ENCODE data around the gene EID3. TPM values are rescaled to one million over a fixed set of nuclear protein-coding genes. Genes with fewer than 3 reads are reported as not detected.

EID3 gene
- total and polyA plus RNA-seq, 9 of the 15 experiments (the other 6 are each of a cell fraction or from before 2014, with no cell fraction given) = 0.07 to 3.5 (median 0.42) TPM

DNA sequence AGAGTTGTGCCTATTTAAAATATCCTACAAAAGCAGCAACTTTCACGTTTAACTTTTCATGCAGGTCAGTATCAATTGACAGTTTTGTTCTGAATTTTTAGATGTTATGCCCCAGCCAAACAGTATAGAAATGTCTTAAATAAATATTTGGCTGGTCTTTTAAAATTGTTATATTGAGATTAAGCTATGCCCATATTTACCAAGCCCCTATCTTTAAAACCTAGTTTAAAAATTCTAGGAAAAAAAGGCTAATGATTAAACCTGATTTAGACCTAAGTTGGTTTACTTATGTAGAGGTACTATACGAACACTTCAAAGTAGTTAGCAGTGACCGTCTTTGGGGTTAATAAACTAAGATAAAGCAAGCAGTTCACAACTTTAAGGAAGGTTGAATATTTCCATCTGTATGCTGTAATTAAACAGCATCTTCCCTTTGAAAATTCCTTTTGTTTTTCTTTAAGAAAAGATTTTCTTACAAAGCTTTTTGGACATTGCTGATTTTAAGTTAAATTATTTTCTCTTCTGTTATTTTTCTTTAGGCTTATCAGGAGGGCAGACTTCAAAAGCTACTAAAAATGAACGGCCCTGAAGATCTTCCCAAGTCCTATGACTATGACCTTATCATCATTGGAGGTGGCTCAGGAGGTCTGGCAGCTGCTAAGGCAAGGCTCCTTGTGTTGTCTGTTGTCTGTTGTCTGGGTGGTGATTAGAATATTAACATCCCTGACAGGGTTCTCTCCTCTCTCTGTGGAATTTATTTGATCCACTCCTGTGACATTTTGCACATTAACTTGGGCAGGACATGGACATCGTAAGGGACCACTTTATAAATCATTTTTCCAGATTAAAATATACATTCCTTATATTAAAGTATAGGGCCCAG is 7.5 kb downstream of the EID3 start:
- H2AFZ ChIP-seq (ENCODE audit: low read depth, low read length) = no peak overlapping the region
- intact Hi-C loops (cut with micrococcal nuclease) (no loop called here), in situ Hi-C loops (cut with MboI) (no loop called here)
- H3K4me1 ChIP-seq (replicated peaks in 1 of 2; ENCODE audit: control insufficient read depth in 2 of 2, insufficient read depth in 2 of 2, low read length in 2 of 2) = peaks cover 0 to 3% of the 10 kb centered on the region in 2 experiments; a peak in 2 of 5 replicates
- H3K36me3 ChIP-seq (ENCODE audit: control insufficient read depth, insufficient read depth, low read length) = peaks cover 89% of the 10 kb centered on the region
- ChIA-PET POLR2A (interaction anchor here (0.6 to 1.0 kb wide), 4 partner anchors 10 to 23 kb away, joined by 3 to 4 read pairs (median 3); no protein-coding TSS in a partner anchor), CTCF (ENCODE audit: low intra/inter-chr PET ratio) (no interaction called here)
- DNase-seq (ENCODE audit: extremely low read depth in 1 of 4, low spot score in 3 of 4) (no peak), ATAC-seq (no peak), FAIRE-seq (peak; percentile 6)
- H3K4me3 ChIP-seq = no peak overlapping the region
- no peaks in the 10 kb centered on the region for H3K9me1 ChIP-seq (ENCODE audit: control insufficient read depth, insufficient read depth, low read length)
- H3K27ac ChIP-seq (ENCODE audit: extremely low read depth, low read depth, low read length) = no peak overlapping the region
- H4K20me1 ChIP-seq (replicated peaks; ENCODE audit: control insufficient read depth, insufficient read depth, low read length) = peaks cover 15% of the 10 kb centered on the region
- no TSS peak for BruUV-seq (replicated peaks)
- no peaks in the 10 kb centered on the region for H3K27me3 ChIP-seq (ENCODE audit: control insufficient read depth in 2 of 2, insufficient read depth in 2 of 2, low read length in 2 of 2)
- H3K9ac ChIP-seq (ENCODE audit: insufficient read depth in 1 of 2, low read depth in 2 of 2, low read length in 2 of 2) = no peak overlapping the region
- H3K9me3 ChIP-seq (replicated peaks; ENCODE audit: control insufficient read depth, insufficient read depth, low read depth, low read length) = no peaks in the 10 kb centered on the region
- H3K79me2 ChIP-seq (ENCODE audit: control insufficient read depth, insufficient read depth, low read length) = peaks cover 71% of the 10 kb centered on the region
- no peak overlapping the region for H3K4me2 ChIP-seq (ENCODE audit: insufficient read depth, low read length)
- WGBS (ENCODE audit: insufficient coverage, low coverage, missing lambda C conversion rate) = 75% methylated on average over 5 of the region's 5 CpGs
- no peak for TF ChIP-seq FOSL1 (tag; conservative IDR thresholded peaks at IDR 0.05)
- TF ChIP-seq ZNF124 (CRISPR knock-in tag; IDR thresholded peaks at IDR 0.05) = no peak
- no peak for TF ChIP-seq PHF21A (IDR thresholded peaks at IDR 0.05; ENCODE audit: borderline replicate concordance, low read depth)
- TF ChIP-seq NUFIP1 (IDR thresholded peaks at IDR 0.05; ENCODE audit: partially characterized antibody) = no peak
- TF ChIP-seq, protein P1, sequence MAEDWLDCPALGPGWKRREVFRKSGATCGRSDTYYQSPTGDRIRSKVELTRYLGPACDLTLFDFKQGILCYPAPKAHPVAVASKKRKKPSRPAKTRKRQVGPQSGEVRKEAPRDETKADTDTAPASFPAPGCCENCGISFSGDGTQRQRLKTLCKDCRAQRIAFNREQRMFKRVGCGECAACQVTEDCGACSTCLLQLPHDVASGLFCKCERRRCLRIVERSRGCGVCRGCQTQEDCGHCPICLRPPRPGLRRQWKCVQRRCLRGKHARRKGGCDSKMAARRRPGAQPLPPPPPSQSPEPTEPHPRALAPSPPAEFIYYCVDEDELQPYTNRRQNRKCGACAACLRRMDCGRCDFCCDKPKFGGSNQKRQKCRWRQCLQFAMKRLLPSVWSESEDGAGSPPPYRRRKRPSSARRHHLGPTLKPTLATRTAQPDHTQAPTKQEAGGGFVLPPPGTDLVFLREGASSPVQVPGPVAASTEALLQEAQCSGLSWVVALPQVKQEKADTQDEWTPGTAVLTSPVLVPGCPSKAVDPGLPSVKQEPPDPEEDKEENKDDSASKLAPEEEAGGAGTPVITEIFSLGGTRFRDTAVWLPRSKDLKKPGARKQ (CRISPR knock-in tag; IDR thresholded peaks at IDR 0.05) = no peak
- TF ChIP-seq, protein P2, sequence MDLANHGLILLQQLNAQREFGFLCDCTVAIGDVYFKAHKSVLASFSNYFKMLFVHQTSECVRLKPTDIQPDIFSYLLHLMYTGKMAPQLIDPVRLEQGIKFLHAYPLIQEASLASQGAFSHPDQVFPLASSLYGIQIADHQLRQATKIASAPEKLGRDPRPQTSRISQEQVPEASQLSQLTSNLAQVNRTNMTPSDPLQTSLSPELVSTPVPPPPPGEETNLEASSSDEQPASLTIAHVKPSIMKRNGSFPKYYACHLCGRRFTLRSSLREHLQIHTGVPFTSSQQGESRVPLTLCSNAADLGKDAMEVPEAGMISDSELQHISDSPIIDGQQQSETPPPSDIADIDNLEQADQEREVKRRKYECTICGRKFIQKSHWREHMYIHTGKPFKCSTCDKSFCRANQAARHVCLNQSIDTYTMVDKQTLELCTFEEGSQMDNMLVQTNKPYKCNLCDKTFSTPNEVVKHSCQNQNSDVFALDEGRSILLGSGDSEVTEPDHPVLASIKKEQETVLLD (IDR thresholded peaks at IDR 0.05) = no peak
- no peak for TF ChIP-seq RBM22 (IDR thresholded peaks at IDR 0.05; ENCODE audit: low read depth, low read length, poor library complexity, severe bottlenecking)
- no peak for TF ChIP-seq ESRRB (CRISPR knock-in tag; IDR thresholded peaks at IDR 0.05; ENCODE audit: borderline replicate concordance)
- no peak for TF ChIP-seq ZNF140 (CRISPR knock-in tag; IDR thresholded peaks at IDR 0.05)
- TF ChIP-seq TAF7 (tag; IDR thresholded peaks at IDR 0.05) = no peak
- TF ChIP-seq, protein P3, sequence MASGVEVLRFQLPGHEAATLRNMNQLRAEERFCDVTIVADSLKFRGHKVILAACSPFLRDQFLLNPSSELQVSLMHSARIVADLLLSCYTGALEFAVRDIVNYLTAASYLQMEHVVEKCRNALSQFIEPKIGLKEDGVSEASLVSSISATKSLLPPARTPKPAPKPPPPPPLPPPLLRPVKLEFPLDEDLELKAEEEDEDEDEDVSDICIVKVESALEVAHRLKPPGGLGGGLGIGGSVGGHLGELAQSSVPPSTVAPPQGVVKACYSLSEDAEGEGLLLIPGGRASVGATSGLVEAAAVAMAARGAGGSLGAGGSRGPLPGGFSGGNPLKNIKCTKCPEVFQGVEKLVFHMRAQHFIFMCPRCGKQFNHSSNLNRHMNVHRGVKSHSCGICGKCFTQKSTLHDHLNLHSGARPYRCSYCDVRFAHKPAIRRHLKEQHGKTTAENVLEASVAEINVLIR (CRISPR knock-in tag; IDR thresholded peaks at IDR 0.05) = no peak
- no peak for TF ChIP-seq ESRRA (IDR thresholded peaks at IDR 0.05; ENCODE audit: borderline replicate concordance, low read depth)
- no peak for TF ChIP-seq SPI1 (IDR thresholded peaks at IDR 0.05; ENCODE audit: borderline replicate concordance, low read depth, low read length)
- TF ChIP-seq NFE2 (IDR thresholded peaks at IDR 0.05; ENCODE audit: low read depth) = no peak
- no peak for TF ChIP-seq RBM14 (IDR thresholded peaks at IDR 0.05; ENCODE audit: borderline replicate concordance, insufficient read depth, low read depth, low read length)
- TF ChIP-seq SMC3 (conservative IDR thresholded peaks at IDR 0.05; ENCODE audit: insufficient read depth, low read depth, low read length) = no peak
- no peak for TF ChIP-seq MCM5 (IDR thresholded peaks at IDR 0.05; ENCODE audit: low read depth)
